ENCODE data around the gene OR2J1. TPM values are rescaled to one million over a fixed set of nuclear protein-coding genes. Genes with fewer than 3 reads are reported as not detected.
"Not testable (repeated sequence)": the region's sequence is repeated elsewhere in the genome, so short reads cannot be mapped to it uniquely, and the experiment has no call there.

OR2J1 gene
- total and polyA plus RNA-seq, 12 donors: not detected

DNA sequence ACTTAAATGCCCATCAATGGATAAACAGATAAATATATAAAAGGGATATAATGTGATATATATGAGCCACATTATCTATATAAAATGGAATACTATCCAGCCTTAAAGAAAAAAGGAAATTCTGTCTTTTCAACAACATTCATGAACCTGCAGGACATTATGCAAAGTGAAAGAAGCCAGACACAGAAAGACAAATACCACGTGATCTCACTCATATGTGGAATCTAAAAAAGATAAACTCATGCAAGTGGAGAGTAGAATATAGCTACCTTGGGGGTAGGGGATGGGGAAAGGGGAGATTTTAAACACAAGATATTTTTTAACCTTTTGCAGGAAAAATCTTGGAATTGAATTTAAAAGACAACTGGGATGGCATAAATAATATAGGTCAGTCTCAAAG is 1.5 kb upstream of the OR2J1 start:
- ATAC-seq (no peak), DNase-seq (no peak)
- no peak overlapping the region for H3K27ac ChIP-seq
- no peaks in the 10 kb centered on the region for H3K27me3 ChIP-seq
- no peaks in the 10 kb centered on the region for H3K4me1 ChIP-seq
- H3K4me3 ChIP-seq: no peak overlapping the region
- intact Hi-C loops (cut with DNase I): no loop called here
- H3K36me3 ChIP-seq: no peaks in the 10 kb centered on the region
- TF ChIP-seq CTCF (IDR thresholded peaks at IDR 0.05): no peak
- H3K9me3 ChIP-seq: no peaks in the 10 kb centered on the region
- WGBS, 2 donors: 42 to 46% methylated on average over 1 of the region's 1 CpG

DNA sequence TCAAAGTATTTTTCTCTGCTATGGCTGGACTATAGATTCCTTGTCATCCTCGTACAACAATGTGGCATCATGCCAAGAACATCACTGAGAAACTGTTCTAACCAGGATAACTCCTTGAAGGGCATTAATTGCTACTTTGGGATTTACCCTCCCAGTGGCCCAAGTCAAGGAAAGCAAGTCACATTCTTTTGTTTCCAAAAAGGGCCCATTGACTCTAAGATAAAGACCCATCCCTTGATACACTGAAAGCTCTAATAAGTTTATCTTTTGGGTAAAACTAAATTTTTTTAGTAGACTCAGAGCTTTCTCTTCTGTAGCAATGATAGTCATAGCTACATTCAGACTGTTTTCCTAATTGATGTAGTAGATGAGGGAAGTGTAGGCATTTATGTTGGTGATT is 8.5 kb downstream of the OR2J1 start, which contains the start of gene OR2J3:
Gene OR2J3 (plus strand): TSS at position 301 of the 400 bp plus-strand sequence. CDS start 3,833 bp downstream, outside the sequence.
- H3K36me3 ChIP-seq: no peaks in the 10 kb centered on the region
- TF ChIP-seq CTCF (IDR thresholded peaks at IDR 0.05): no peak
- no peak within 1 kb of the TSS for H3K27ac ChIP-seq
- H3K4me1 ChIP-seq: no peaks in the 10 kb centered on the region
- DNase-seq (no peak), ATAC-seq (no peak)
- H3K27me3 ChIP-seq: peaks cover 0 to 17% (median 0%) of the 10 kb centered on the region in 7 donors
- no peak within 1 kb of the TSS for H3K4me3 ChIP-seq
- 8 to 12% methylated on average over 1 of the region's 1 CpG for WGBS, 2 donors
- intact Hi-C loops (cut with DNase I): no loop called here
- H3K9me3 ChIP-seq: peaks cover 0 to 6% (median 0%) of the 10 kb centered on the region in 11 donors

- no peak for DNase-seq
- H3K9me3 ChIP-seq: no peaks in the 10 kb centered on the region
- no peak overlapping the region for H3K4me3 ChIP-seq
- intact Hi-C loops (cut with DNase I): no loop called here
- WGBS, 2 donors: 71 to 72% methylated on average over 7 of the region's 7 CpGs
- no peak for ATAC-seq
- peaks cover 0 to 21% (median 0%) of the 10 kb centered on the region in 7 donors for H3K27me3 ChIP-seq
- H3K4me1 ChIP-seq: no peaks in the 10 kb centered on the region
- TF ChIP-seq CTCF (IDR thresholded peaks at IDR 0.05): no peak
- H3K27ac ChIP-seq: no peak overlapping the region
- no peaks in the 10 kb centered on the region for H3K36me3 ChIP-seq
Observed at GRCh38 chr6:29112135-29112534, 12.8 kb downstream of the OR2J1 start.

DNA sequence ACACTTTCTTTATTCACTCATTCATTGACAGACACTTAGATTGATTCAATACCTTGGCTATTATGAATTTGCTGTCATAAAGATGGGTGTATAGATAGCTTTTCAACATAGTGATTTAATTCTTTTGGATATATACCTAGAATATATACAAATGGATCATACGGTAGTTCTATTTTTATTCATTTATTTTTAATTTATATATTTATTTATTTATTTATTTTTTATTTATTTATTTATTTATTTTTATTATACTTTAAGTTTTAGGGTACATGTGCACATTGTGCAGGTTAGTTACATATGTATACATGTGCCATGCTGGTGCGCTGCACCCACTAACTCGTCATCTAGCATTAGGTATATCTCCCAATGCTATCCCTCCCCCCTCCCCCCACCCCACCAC is 15.7 kb downstream of the OR2J1 start:
- intact Hi-C loops (cut with DNase I); H3K36me3 ChIP-seq; DNase-seq; H3K27ac ChIP-seq; H3K4me3 ChIP-seq; H3K4me1 ChIP-seq; ATAC-seq; H3K9me3 ChIP-seq: not testable (repeated sequence)
- H3K27me3 ChIP-seq: peaks cover 0 to 18% (median 0%) of the 10 kb centered on the region in 7 donors
- WGBS, 2 donors: 79 to 84% methylated on average over 1 of the region's 3 CpGs

DNA sequence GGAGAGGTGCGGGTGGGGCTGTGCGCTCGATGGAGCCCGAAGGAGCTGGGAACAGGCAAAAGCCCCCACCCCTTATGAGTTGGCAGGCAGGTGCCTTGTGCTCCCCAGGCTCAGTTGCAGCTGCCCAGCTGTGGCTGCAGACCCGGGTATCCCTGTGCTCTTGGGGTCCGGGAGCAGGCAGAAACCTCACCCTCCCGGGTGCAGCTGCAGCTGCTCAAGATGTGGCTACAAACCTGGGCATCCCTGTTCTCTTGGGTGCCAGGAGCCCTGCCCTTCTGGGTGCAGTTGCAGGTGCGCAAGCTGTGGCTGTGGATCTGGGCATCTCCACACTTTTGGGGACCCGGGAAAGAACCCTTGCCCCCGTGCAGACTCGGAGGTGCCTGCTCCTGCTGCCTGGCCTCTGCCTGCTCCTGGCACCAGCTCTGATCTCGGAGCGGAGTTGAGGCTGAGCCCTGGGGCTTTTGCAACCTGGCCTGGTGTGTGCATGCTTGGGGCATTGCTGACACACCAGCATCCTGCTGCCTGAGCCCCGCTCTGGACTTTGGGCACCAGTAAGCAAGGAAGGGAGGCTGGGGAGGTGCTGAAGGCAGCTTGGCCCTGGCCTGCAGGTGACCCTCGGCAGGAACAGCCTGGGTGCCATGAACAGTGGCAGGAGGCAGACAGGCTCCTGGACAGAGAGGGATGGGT is 30.2 kb downstream of the OR2J1 start:
- DNase-seq (no peak), ATAC-seq (no peak)
- H3K9me3 ChIP-seq: no peaks in the 10 kb centered on the region
- WGBS, 2 donors: 73 to 80% methylated on average over 15 of the region's 15 CpGs
- no peak overlapping the region for H3K27ac ChIP-seq
- H3K36me3 ChIP-seq: no peaks in the 10 kb centered on the region
- intact Hi-C loops (cut with DNase I): no loop called here
- H3K4me3 ChIP-seq: no peak overlapping the region
- peaks cover 0 to 14% (median 0%) of the 10 kb centered on the region in 7 donors for H3K27me3 ChIP-seq
- no peaks in the 10 kb centered on the region for H3K4me1 ChIP-seq
- no peak for TF ChIP-seq CTCF (IDR thresholded peaks at IDR 0.05)
